OCI-LY1 (cell line): ENCODE data around the gene MRGPRD.

Experiments used
- EZH2 ChIP-seq: fragments of 200-600 bp; sonication (generic), shearing (Covaris generic); IDR thresholded peaks from 2 replicates; pipeline ENCODE4 v1.8.0; 2017; ENCODE audit warnings: borderline replicate concordance, mixed run types, mild to moderate bottlenecking, antibody characterized with exemption, low read length, moderate library complexity, mixed read lengths
- TF ChIP-seq, protein P1 (sequence below): fragments of 200-600 bp; sonication (generic), shearing (Covaris generic); IDR thresholded peaks from 2 replicates; pipeline ENCODE4 v1.5.1; 2017; ENCODE audit warnings: mild to moderate bottlenecking, antibody characterized with exemption, low read length, moderate library complexity, mixed read lengths

DNA sequence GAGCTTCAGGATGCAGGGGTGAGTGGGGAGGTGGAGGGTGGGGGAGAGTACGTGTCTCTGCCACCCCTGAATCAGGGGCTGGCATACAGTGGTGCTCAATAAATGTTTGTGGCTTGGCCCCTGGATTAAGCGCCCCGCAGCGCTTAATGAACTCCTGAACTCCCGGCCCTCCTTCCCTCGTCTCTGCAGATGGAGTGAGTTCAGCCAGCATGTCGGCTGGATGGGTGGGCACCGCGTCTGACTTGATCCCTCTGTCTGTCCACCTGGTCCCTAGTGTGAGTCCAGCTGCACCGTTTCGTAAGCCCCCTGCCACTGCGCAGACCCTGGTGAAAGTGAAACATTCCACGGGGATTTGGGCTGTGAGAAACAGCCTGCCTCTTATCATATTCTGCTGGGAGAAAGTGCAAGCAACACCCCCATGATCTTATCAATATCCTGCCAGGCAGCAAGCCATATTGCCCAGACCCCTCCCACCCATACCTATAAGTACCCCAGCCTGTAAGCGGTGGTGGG, 12.0 kb upstream of the MRGPRD start:
- TF ChIP-seq, protein P1, sequence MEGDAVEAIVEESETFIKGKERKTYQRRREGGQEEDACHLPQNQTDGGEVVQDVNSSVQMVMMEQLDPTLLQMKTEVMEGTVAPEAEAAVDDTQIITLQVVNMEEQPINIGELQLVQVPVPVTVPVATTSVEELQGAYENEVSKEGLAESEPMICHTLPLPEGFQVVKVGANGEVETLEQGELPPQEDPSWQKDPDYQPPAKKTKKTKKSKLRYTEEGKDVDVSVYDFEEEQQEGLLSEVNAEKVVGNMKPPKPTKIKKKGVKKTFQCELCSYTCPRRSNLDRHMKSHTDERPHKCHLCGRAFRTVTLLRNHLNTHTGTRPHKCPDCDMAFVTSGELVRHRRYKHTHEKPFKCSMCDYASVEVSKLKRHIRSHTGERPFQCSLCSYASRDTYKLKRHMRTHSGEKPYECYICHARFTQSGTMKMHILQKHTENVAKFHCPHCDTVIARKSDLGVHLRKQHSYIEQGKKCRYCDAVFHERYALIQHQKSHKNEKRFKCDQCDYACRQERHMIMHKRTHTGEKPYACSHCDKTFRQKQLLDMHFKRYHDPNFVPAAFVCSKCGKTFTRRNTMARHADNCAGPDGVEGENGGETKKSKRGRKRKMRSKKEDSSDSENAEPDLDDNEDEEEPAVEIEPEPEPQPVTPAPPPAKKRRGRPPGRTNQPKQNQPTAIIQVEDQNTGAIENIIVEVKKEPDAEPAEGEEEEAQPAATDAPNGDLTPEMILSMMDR: no peak
- TF ChIP-seq EZH2: no peak
